Spleen (tissue), 7 donors: ENCODE results near the gene PIK3R3.

Experiments
- POLR2A ChIP-seq, 3 donors: fragments of 450-650 bp; IDR thresholded peaks; one replicate each; pipeline ENCODE4 v1.5.1; 2017; ENCODE audit warnings: antibody characterized with exemption in 3 of 3, mild to moderate bottlenecking in 1 of 3
- TF ChIP-seq, protein P1 (sequence below), 11 experiments: fragments of 200-600 bp in 7 of 11; fragments of 450-650 bp in 4 of 11; sonication (generic) in 4 of 11; IDR thresholded peaks in 8 of 11; conservative IDR thresholded peaks in 3 of 11; 1 replicate in 7 of 11; 2 replicates in 4 of 11; pipeline versions ENCODE4 v1.4.0 to v1.8.0; 2016 to 2021; ENCODE audit warnings: antibody characterized with exemption in 11 of 11, inconsistent platforms in 4 of 11, mild to moderate bottlenecking in 1 of 11
- donor health status: DM: no; HTN: no; CAD: no; lungs with moderate emphysema.
- donor health status: DM: no; HTN: no; CAD: no.
- donor health status: DM: no; HTN: no; CAD: no.

DNA sequence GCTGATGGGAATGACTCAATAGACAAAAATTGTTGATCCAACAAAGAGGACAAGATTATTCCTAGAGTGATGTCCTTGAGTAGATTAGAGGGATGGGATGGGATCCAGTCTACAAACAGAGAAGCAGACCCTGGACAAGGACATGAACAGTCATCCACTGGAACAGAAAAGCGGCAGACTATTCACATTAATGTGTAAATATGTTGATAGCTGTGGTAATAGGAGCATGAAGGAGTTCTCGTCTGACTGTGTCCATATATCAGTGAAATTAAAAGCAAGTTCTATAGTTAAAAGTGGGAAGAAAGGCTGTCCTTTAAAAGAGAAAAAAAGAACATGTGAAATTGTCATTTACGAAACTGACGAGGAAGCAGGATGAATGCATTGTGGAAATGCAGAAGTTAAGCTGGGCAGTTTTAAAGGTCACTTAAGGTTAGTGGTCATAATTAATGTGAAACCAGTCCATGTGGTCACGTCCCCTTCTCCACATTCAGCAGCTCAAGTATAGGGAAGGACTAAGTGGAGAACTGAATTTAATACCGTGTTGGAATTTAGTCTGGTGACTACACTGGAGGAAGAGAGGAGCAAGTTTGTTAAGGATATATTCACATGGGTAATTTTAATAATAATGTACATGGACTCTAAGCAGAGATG, 62.1 kb downstream of the PIK3R3 start:
- TF ChIP-seq, protein P1, sequence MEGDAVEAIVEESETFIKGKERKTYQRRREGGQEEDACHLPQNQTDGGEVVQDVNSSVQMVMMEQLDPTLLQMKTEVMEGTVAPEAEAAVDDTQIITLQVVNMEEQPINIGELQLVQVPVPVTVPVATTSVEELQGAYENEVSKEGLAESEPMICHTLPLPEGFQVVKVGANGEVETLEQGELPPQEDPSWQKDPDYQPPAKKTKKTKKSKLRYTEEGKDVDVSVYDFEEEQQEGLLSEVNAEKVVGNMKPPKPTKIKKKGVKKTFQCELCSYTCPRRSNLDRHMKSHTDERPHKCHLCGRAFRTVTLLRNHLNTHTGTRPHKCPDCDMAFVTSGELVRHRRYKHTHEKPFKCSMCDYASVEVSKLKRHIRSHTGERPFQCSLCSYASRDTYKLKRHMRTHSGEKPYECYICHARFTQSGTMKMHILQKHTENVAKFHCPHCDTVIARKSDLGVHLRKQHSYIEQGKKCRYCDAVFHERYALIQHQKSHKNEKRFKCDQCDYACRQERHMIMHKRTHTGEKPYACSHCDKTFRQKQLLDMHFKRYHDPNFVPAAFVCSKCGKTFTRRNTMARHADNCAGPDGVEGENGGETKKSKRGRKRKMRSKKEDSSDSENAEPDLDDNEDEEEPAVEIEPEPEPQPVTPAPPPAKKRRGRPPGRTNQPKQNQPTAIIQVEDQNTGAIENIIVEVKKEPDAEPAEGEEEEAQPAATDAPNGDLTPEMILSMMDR (IDR thresholded peaks at IDR 0.05 in 8 of 11, conservative IDR thresholded peaks at IDR 0.05 in 3 of 11), result no peak
- TF ChIP-seq POLR2A (IDR thresholded peaks at IDR 0.05), result no peak
